Activated CD4-positive, alpha-beta T cell treated with anti-CD3 and anti-CD28 coated beads, Interleukin-2, amount 50 U/mL, for 24 hours (primary cell): ENCODE results near the gene DLG1.
"Not testable (repeated sequence)": the region's sequence is repeated elsewhere in the genome, so short reads cannot be mapped to it uniquely, and the experiment has no call there.

Experiments used
- DNase-seq, 2 donors: peaks; one replicate each; pipeline ENCODE4 v3.0.0-alpha.2; 2020; ENCODE audit warnings: low read depth in 1 of 2, low spot score in 1 of 2

The DLG1 gene

GRCh38 chr3:197216914-197217313 lies 81.5 kb downstream of the DLG1 start:
- DNase-seq, result no peak

- DNase-seq, result no peak
Observed at GRCh38 chr3:197216169-197216860, 82.1 kb downstream of the DLG1 start.

GRCh38 chr3:197212290-197212689 lies 86.1 kb downstream of the DLG1 start:
- DNase-seq, result no peak

GRCh38 chr3:197211698-197212097 lies 86.7 kb downstream of the DLG1 start:
- DNase-seq, result not testable (repeated sequence)

- no peak for DNase-seq
Observed at GRCh38 chr3:197209366-197210260, 88.8 kb downstream of the DLG1 start.

- DNase-seq, result no peak
Observed at GRCh38 chr3:197206913-197207312, 91.5 kb downstream of the DLG1 start.

- DNase-seq, result no peak
Observed at GRCh38 chr3:197205675-197206074, 92.7 kb downstream of the DLG1 start.

GRCh38 chr3:197205265-197205664 lies 93.1 kb downstream of the DLG1 start:
- no peak for DNase-seq

GRCh38 chr3:197204736-197205135 lies 93.7 kb downstream of the DLG1 start:
- no peak for DNase-seq

- DNase-seq, result no peak
Observed at GRCh38 chr3:197203714-197204146, 94.7 kb downstream of the DLG1 start.

- DNase-seq, result no peak
Observed at GRCh38 chr3:197202694-197203093, 95.7 kb downstream of the DLG1 start.

GRCh38 chr3:197201791-197202452 lies 96.5 kb downstream of the DLG1 start:
- no peak for DNase-seq

- DNase-seq, result not testable (repeated sequence)
Observed at GRCh38 chr3:197200856-197201255, 97.6 kb downstream of the DLG1 start.

GRCh38 chr3:197197334-197197733 lies 101.1 kb downstream of the DLG1 start:
- no peak for DNase-seq

- DNase-seq, result no peak
Observed at GRCh38 chr3:197196192-197196591, 102.2 kb downstream of the DLG1 start.

- DNase-seq, result no peak
Observed at GRCh38 chr3:197195326-197195725, 103.1 kb downstream of the DLG1 start.

GRCh38 chr3:197193759-197194158 lies 104.7 kb downstream of the DLG1 start:
- DNase-seq, result not testable (repeated sequence)

GRCh38 chr3:197191897-197192296 lies 106.5 kb downstream of the DLG1 start:
- DNase-seq, result no peak

- no peak for DNase-seq
Observed at GRCh38 chr3:197189623-197190022, 108.8 kb downstream of the DLG1 start.

GRCh38 chr3:197188963-197189362 lies 109.4 kb downstream of the DLG1 start:
- no peak for DNase-seq

GRCh38 chr3:197186887-197187588 lies 111.4 kb downstream of the DLG1 start:
- DNase-seq, result peak in 1 of 2 donors; percentile 21
